ENCODE results near the gene FBXL14.
"Not testable (repeated sequence)": the region's sequence is repeated elsewhere in the genome, so short reads cannot be mapped to it uniquely, and the experiment has no call there.

The FBXL14 gene

DNA sequence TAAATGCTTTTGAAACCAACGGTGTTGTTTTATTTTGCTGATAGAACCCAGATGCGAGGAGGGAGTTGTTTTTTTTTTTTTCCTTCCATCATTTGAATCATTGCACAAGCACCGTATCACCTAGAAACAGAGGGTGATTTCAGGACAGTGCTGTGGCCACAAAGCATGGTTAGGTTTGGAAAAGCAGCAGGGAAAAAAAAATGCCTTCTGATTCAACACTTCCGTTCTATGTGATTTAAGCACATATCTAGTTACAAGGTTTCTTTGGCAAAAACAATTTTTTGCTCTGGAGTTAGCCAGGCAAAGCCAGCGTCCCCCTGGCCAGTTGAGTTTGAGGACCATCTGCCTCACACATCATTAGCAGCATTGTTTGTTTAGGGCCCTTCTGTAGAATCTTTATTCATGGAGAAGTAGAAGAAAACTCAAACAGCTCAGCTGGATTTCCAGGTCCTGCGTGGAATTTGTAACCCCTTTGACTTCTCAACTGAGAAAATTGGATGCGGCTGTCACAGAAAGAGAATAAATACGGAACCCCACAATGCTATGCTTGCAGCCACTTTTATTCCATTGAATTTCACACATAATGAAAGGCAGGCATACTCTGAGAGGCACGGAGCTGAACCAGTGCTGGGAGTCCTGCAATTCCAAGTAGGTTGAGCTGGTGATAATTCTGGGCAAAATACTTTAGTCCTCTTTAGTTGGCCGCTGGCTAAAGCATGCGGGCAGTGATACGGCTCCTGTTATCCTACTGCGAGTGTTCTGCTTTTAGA, 17.6 kb upstream of the FBXL14 start:
- intact Hi-C loops (cut with micrococcal nuclease): no loop called here
- no peaks in the 10 kb centered on the region for H3K9me3 Mint-ChIP-seq
- peaks cover 36% of the 10 kb centered on the region for H3K4me1 Mint-ChIP-seq (ENCODE audit: low read depth)
- H3K27ac Mint-ChIP-seq: no peak overlapping the region
- no peaks in the 10 kb centered on the region for H3K27me3 Mint-ChIP-seq
- no peak overlapping the region for H3K4me3 Mint-ChIP-seq
- peaks cover 5% of the 10 kb centered on the region for H3K36me3 Mint-ChIP-seq (ENCODE audit: low read depth)

DNA sequence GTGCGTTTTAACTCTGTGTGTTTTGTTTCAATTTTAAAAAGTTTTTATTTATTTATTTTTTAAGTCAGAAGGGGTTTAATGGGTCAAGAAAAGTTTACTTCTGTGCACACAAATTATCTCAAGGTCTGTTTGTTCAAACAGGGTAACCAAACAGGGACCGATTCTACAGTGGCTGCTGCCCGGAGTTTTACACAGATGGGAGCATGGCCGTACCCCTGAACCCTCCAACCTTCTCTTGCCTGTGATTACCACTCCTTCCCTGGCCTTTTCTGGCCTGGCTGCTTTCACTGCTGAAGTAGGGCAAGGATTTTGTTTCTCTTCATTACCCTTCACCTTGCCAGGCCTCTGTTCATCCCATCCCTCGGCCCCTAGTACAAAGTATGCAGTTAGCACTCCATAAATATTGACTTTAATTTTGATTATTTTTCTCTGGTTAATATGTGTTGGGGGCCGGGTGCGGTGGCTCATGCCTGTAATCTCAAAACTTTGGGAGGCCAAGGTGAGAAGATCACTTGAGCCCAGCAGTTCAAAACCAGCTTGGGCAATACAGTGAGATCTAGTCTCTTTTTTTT, 15.8 kb upstream of the FBXL14 start:
- intact Hi-C loops (cut with micrococcal nuclease): no loop called here
- Mint-ChIP-seq H3K27me3 (no peaks in the 10 kb centered on the region), H3K4me3 (no peak overlapping the region), H3K4me1 (ENCODE audit: low read depth) (peaks cover 34% of the 10 kb centered on the region), H3K36me3 (ENCODE audit: low read depth) (no peaks in the 10 kb centered on the region), H3K27ac (no peak overlapping the region), H3K9me3 (no peaks in the 10 kb centered on the region)

DNA sequence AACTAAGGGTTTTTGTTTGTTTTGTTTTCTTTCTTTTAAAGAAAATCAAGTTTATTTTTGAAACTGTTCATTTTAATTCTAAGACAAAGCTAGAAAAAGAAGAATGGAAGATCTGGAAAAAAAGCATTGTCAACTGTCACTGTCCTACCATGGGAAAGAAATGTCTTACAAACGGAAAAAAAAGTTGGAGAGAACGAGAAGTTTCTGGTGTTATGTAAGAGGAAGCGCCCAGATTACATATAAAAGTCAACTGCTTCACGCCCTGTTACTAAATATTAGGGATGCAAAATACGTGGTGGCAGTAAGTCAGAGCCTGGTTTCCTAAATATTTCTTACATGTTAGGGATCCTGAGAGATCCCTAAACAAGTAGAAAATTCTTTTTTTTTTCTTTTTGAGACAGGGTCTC, 14.3 kb upstream of the FBXL14 start:
- peaks cover 39% of the 10 kb centered on the region for H3K4me1 Mint-ChIP-seq (ENCODE audit: low read depth)
- H3K36me3 Mint-ChIP-seq (ENCODE audit: low read depth): no peaks in the 10 kb centered on the region
- H3K27me3 Mint-ChIP-seq: no peaks in the 10 kb centered on the region
- H3K27ac Mint-ChIP-seq: no peak overlapping the region
- H3K9me3 Mint-ChIP-seq: no peaks in the 10 kb centered on the region
- intact Hi-C loops (cut with micrococcal nuclease): no loop called here
- no peak overlapping the region for H3K4me3 Mint-ChIP-seq

DNA sequence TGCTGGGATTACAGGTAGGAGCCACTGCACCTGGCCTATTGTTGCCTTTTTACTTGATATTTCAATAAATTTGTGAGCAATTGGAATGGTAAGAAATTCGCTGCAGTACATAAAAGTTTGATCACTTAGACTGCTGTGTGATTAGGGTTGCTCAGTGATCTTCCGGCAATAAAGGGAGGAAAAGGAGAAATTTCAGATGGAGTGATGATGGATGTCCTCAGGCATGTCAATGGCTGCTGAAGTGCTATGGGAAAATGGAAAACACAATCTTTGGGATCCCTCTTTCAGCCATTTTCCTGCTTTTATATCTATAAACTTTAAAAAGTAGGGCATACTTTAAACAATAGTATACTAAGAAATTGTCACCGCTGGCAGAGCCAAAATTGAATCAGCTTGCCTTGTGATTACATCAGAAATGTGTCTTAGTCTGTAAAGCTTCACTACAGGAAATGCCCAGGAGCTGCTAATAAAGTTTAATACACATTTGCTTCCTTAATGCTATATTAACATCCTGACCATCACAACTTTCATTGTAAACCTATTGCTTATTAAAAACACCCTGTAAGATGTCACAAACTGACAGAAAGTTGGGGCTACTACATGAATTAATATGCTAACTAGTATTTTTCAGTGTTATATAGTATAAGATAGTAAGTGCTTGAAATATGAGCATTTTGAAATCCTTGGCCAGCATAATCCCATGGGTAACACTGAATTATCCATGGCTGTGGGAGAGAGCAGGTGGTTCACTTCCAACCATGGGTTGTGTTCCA, 13.7 kb upstream of the FBXL14 start:
- Mint-ChIP-seq H3K27me3 (no peaks in the 10 kb centered on the region), H3K36me3 (ENCODE audit: low read depth) (no peaks in the 10 kb centered on the region), H3K9me3 (no peaks in the 10 kb centered on the region), H3K27ac (no peak overlapping the region), H3K4me1 (ENCODE audit: low read depth) (peaks cover 44% of the 10 kb centered on the region), H3K4me3 (no peak overlapping the region)
- intact Hi-C loops (cut with micrococcal nuclease): no loop called here

DNA sequence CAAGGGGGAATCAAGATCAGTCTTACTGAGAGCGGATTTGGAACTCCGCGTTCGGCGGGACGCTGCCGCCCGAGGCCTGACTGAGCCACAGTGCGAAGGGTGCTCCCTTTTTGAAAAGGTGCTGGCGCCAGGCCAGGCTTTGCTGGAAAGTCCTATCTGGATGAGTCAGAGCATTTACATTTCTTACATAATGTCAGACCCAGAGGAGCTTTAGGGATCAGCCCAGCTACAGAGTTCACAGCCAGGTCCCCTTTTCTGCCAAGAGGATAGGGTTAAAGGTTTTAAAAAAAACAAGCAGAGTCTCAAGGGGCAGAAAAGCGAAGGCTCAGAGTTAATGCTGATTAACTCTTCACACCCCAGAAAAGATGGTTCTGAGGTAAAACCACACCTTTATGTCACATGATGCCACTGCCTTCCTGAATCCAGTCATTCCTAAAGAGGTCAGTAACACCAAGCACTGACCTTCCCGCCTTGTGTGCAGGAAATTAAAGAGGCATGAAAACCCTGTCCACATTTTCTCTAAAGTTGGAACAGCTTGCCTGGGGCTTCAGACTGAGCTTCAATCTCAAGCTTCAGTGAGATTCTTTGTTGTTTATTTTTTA, 11.7 kb upstream of the FBXL14 start:
- Mint-ChIP-seq H3K4me1 (ENCODE audit: low read depth) (peaks cover 54% of the 10 kb centered on the region), H3K27ac (peak overlapping the region; percentile 96), H3K36me3 (ENCODE audit: low read depth) (no peaks in the 10 kb centered on the region), H3K27me3 (no peaks in the 10 kb centered on the region), H3K9me3 (no peaks in the 10 kb centered on the region), H3K4me3 (peak overlapping the region; percentile 80)
- intact Hi-C loops (cut with micrococcal nuclease): no loop called here

DNA sequence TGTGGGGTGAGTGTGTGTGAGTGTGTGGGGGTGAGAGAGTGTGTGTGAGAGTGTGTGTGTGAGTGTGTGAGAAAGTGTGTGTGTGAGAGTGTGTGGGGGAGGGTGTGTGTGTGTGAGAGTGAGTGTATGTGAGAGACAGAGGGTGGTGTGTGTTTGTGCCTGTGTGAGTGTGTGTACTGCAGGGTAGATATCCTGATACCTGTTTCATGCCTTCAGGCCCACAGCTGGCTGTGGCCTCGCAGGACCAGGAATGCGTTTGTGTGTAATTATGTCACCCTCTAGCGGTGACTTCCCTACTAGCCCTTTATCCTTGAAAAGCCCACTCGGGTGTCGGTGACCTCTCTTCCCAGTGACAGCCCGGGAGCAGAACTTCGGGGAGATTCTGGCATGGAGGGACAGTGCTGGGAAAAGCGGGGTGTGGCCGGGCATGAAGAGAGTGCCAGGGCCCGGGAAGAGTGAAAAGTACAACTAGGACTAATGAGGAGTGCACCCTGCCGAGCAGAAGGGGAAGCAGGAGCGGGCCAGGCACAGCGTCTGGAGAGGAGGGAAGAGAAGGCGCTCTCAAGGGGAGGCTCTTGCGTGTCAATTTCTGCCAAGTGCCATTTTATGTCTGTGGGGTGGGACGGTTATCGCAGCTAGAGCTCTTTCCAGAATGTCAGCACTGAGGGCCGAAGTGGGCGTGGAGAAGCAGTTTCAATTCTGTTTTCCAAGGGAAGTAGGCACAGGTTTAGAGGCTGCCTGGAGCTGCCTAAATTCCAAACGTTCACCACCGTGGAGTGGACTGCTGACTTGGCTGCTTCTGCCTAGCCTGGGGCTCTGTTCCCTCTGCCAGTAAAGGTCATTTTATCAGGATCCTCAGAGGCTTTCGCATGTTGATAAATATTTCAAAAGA, 11.0 kb upstream of the FBXL14 start:
- Mint-ChIP-seq H3K27me3 (no peaks in the 10 kb centered on the region), H3K36me3 (ENCODE audit: low read depth) (no peaks in the 10 kb centered on the region), H3K27ac (peak overlapping the region; percentile 96), H3K4me1 (ENCODE audit: low read depth) (peaks cover 57% of the 10 kb centered on the region), H3K9me3 (no peaks in the 10 kb centered on the region), H3K4me3 (peak overlapping the region; percentile 80)
- intact Hi-C loops (cut with micrococcal nuclease): no loop called here

DNA sequence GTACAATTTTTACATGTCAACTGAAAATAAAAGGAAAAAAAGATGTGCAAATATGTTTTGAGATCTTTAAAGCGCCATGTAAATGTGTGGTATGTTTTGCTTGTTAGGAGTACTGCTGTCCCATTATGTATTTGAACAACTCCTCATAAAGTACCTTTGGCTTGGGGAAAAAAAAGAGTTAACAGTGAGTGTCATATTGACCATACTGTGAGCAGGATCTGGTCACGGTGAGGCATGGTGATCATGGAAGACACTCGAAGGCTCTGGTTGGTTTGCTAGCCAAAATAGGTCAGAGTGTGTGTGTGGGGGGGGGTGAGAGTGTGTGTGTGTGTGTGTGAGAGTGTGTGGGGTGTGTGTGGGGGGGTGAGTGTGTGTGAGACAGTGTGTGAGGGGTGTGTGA, 10.1 kb upstream of the FBXL14 start:
- Mint-ChIP-seq H3K4me1 (ENCODE audit: low read depth) (peaks cover 57% of the 10 kb centered on the region), H3K27me3 (no peaks in the 10 kb centered on the region), H3K27ac (peak overlapping the region; percentile 96), H3K4me3 (no peak overlapping the region), H3K36me3 (ENCODE audit: low read depth) (no peaks in the 10 kb centered on the region), H3K9me3 (no peaks in the 10 kb centered on the region)
- intact Hi-C loops (cut with micrococcal nuclease): no loop called here

DNA sequence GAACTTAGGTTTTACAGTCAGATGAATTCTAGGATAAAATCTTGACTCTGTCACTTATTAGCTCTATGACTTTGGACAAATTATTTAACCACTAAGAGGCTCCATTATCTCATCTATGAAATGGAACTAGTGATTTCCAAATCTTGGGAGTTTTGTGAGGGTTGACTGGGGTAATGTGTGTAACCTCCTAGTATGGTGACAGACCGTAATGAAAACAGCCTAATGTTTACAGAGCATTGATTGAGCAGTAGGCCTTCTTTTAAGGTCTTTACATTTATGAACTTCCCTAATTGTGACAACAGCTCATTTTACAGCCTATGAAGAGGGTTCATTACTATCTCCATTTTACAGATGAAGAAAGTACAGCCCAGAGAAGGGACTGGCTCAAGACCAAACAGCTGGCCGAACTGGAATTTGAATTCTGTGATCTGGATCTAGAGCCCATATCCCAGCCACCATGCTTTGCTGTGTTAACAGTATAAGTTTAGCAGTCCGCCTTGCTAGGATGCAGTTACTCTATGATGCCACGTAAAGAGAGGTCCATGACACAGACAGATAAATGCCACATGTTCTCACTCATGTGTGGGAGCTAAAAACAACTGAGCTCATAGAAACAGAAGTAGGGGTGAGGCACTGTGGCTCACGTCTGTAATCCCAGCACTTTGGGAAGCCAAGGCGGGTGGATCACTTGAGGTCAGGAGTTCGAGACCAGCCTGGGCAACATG, 9.1 kb upstream of the FBXL14 start:
- Mint-ChIP-seq H3K27ac (peak overlapping the region; percentile 96), H3K9me3 (no peaks in the 10 kb centered on the region), H3K4me1 (ENCODE audit: low read depth) (peaks cover 52% of the 10 kb centered on the region), H3K36me3 (ENCODE audit: low read depth) (no peaks in the 10 kb centered on the region), H3K4me3 (no peak overlapping the region), H3K27me3 (no peaks in the 10 kb centered on the region)
- intact Hi-C loops (cut with micrococcal nuclease): no loop called here

DNA sequence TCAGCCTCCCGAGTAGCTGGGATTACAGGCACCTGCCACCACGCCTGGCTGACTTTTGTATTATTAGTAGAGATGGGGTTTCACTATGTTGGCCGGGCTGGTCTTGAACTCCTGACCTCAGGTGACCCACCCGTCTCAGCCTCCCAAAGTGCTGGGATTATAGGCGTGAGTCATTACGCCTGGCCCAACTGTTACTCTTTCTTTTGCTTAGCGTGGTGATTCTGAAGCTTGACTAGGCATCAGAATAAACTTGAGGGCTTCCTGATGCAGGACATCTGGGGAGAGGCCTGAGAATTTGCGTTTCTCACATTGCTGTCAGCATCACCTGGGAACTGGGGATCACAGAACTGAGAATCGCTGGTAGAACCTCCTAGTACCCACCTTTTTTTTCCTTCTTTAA, 8.3 kb upstream of the FBXL14 start:
- H3K4me3 Mint-ChIP-seq; intact Hi-C loops (cut with micrococcal nuclease); H3K9me3 Mint-ChIP-seq; H3K27me3 Mint-ChIP-seq; H3K36me3 Mint-ChIP-seq (ENCODE audit: low read depth): not testable (repeated sequence)
- Mint-ChIP-seq H3K27ac (peak overlapping the region; percentile 92), H3K4me1 (ENCODE audit: low read depth) (peaks cover 51% of the 10 kb centered on the region)

DNA sequence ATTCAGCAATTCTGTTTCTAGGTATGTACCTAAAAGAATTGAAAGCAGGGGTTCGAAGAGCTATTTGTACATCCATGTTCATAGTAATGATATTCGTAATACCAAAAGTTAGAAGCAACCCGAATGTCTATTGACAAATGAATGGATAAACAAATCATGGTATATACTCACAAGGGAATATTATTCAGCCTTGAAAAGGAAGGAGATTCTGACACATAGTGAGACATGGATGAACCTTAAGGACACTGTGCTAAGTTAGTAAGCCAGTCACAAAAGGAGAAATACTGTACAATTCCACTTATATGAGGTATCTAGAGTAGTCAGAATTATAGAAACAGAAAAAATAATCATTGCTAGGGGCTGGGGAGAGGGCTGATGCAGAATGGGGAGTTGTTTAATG, 4.4 kb upstream of the FBXL14 start:
- no peak overlapping the region for H3K27ac Mint-ChIP-seq
- peaks cover 6% of the 10 kb centered on the region for H3K36me3 Mint-ChIP-seq (ENCODE audit: low read depth)
- peaks cover 42% of the 10 kb centered on the region for H3K4me1 Mint-ChIP-seq (ENCODE audit: low read depth)
- H3K27me3 Mint-ChIP-seq: no peaks in the 10 kb centered on the region
- no peaks in the 10 kb centered on the region for H3K9me3 Mint-ChIP-seq
- intact Hi-C loops (cut with micrococcal nuclease): no loop called here
- no peak overlapping the region for H3K4me3 Mint-ChIP-seq

DNA sequence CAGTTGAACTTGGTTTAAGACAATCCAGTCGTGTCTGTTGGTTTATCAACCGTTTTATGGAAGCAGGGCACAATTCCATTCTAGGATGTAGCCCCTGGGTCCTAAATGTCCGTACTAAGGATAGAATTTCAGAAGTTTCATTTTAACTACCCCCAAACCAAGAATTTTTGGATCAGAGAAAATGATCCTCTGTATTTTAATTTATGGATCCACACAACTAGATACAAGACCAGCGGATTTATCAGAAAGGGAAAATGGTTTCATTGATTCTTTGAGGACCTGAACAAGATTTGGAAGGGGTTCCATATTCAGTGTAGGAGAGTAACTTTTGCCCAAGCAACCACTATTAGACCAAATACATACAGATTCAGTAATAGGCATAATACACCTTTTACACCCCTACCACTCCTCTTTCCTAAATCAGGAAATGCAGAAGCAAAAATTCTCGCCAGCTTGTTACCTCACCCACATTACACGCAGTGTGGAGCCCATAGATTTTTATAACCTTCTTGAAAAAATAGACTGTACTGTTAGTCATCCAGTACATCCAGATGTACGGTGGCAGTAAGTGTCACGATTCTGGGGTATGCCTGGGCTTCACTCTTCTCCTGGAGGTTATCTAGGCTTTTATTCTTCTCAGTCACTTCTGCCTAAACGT, 1.4 kb upstream of the FBXL14 start:
- peaks cover 23% of the 10 kb centered on the region for H3K36me3 Mint-ChIP-seq (ENCODE audit: low read depth)
- H3K4me1 Mint-ChIP-seq (ENCODE audit: low read depth): peaks cover 41% of the 10 kb centered on the region
- intact Hi-C loops (cut with micrococcal nuclease): no loop called here
- peak overlapping the region; percentile 78 for H3K4me3 Mint-ChIP-seq
- H3K27ac Mint-ChIP-seq: peak overlapping the region; percentile 91
- no peaks in the 10 kb centered on the region for H3K9me3 Mint-ChIP-seq
- no peaks in the 10 kb centered on the region for H3K27me3 Mint-ChIP-seq

DNA sequence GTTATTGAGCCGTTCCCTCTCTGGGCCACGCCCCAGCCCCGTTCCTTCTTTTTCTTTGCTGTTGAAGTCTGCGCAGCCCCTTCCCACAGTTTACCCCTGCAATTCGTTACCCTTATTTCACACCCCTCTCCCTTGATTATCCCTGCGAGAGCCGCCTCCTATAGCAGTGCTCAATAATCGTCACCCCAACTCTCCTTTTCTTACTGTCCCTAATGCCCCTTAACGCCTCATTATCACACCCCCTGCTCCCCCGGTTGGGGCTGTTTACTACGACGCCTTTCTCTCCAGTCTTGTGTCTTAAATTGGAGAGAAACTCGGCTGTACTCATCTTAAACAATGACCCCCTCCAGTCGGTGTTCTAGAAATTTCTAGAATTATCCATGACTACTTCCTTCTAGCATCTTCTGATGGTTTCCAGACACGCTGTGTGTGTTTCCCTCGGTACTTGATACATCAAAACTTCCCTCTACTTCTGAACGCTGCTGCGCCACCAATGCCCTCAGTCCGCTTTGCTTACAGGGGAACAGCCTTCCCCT, 713 bp upstream of the FBXL14 start:
- peaks cover 27% of the 10 kb centered on the region for H3K36me3 Mint-ChIP-seq (ENCODE audit: low read depth)
- H3K9me3 Mint-ChIP-seq: no peaks in the 10 kb centered on the region
- no peaks in the 10 kb centered on the region for H3K27me3 Mint-ChIP-seq
- intact Hi-C loops (cut with micrococcal nuclease): no loop called here
- H3K4me1 Mint-ChIP-seq (ENCODE audit: low read depth): peaks cover 49% of the 10 kb centered on the region
- H3K4me3 Mint-ChIP-seq: peak overlapping the region; percentile 78
- H3K27ac Mint-ChIP-seq: peak overlapping the region; percentile 91
